HFFc6 (cell line): ENCODE measurements around the gene RPH3AL. TPM values are rescaled to one million over a fixed set of nuclear protein-coding genes. Genes with fewer than 3 reads are reported as not detected.
A peak's percentile ranks its signal among the peaks of the same experiment; 100 is the strongest.

ENCODE experiments used
- DNase-seq: peaks from one replicate; pipeline ENCODE4 v3.0.0-alpha.2; 2018
- H3K27ac Mint-ChIP-seq: 2 replicates; pipeline ENCODE4 v1.8.0; 2020; ENCODE audit warnings: mild to moderate bottlenecking, mixed read lengths
- H3K27me3 Mint-ChIP-seq: 2 replicates; pipeline ENCODE4 v1.8.0; 2021; ENCODE audit warnings: mild to moderate bottlenecking, moderate library complexity, mixed read lengths; ENCODE audit not compliant: insufficient read depth
- H3K36me3 Mint-ChIP-seq: 2 replicates; pipeline ENCODE4 v1.8.0; 2021; ENCODE audit warnings: low read depth, mixed read lengths
- H3K4me1 Mint-ChIP-seq: 2 replicates; pipeline ENCODE4 v1.8.0; 2020; ENCODE audit warnings: low read depth, mixed read lengths
- H3K4me3 Mint-ChIP-seq: 2 replicates; pipeline ENCODE4 v1.8.0; 2020; ENCODE audit warnings: mild to moderate bottlenecking, moderate library complexity, mixed read lengths
- H3K9me3 Mint-ChIP-seq: 2 replicates; pipeline ENCODE4 v1.8.0; 2020; ENCODE audit warnings: mild to moderate bottlenecking, mixed read lengths
- CTCF ChIP-seq: fragments of 200-600 bp; sonication (generic); IDR thresholded peaks from 2 replicates; pipeline ENCODE4 v1.5.0; 2021; ENCODE audit warnings: antibody characterized with exemption, mild to moderate bottlenecking
- total RNA-seq, 6 experiments: library from RNA; stranded (reverse); fragmentation: NEBNext Ultra II Directional; extraction: Animal tissue kit (Norgen Biotek cat#: 25700); gene quantifications; 2 replicates in 1 of 6; 3 replicates in 5 of 6; pipeline ENCODE4 v1.2.3, GENCODE V29; 2021

RPH3AL gene
- total RNA-seq, 6 experiments from 2014 or later = 1.4 to 2.4 (median 2.0) TPM

- no peak for DNase-seq
- H3K36me3 Mint-ChIP-seq = no peaks in the 10 kb centered on the region
- H3K4me1 Mint-ChIP-seq = peaks cover 21% of the 10 kb centered on the region
- H3K9me3 Mint-ChIP-seq = peaks cover 4% of the 10 kb centered on the region; the same call in 1 of the 2 replicates
- H3K4me3 Mint-ChIP-seq = peak overlapping the region; percentile 69
- peaks cover 11% of the 10 kb centered on the region for H3K27me3 Mint-ChIP-seq
- H3K27ac Mint-ChIP-seq = no peak overlapping the region
- TF ChIP-seq CTCF = peak; percentile 79
Observed at GRCh38 chr17:386141-386876, 33.7 kb upstream of the RPH3AL start.

GRCh38 chr17:385836-386140 lies 33.2 kb upstream of the RPH3AL start:
- H3K4me3 Mint-ChIP-seq = no peak overlapping the region
- TF ChIP-seq CTCF = no peak

GRCh38 chr17:385178-385835 lies 32.7 kb upstream of the RPH3AL start:
- Mint-ChIP-seq H3K27me3 (peaks cover 11% of the 10 kb centered on the region), H3K4me3 (no peak overlapping the region), H3K4me1 (peaks cover 22% of the 10 kb centered on the region), H3K9me3 (peaks cover 5% of the 10 kb centered on the region; the same call in 1 of the 2 replicates), H3K36me3 (no peaks in the 10 kb centered on the region), H3K27ac (no peak overlapping the region)
- TF ChIP-seq CTCF = no peak
- no peak for DNase-seq

More at GRCh38 chr17:385836-386140, 33.2 kb upstream of the RPH3AL start:
- Mint-ChIP-seq H3K36me3 (no peaks in the 10 kb centered on the region), H3K9me3 (peaks cover 5% of the 10 kb centered on the region; the same call in 1 of the 2 replicates), H3K27me3 (peaks cover 11% of the 10 kb centered on the region), H3K27ac (no peak overlapping the region), H3K4me1 (peaks cover 22% of the 10 kb centered on the region)
- DNase-seq = no peak

- peaks cover 6% of the 10 kb centered on the region for H3K27me3 Mint-ChIP-seq
- H3K9me3 Mint-ChIP-seq = peaks cover 5% of the 10 kb centered on the region; the same call in 1 of the 2 replicates
- peaks cover 22% of the 10 kb centered on the region for H3K4me1 Mint-ChIP-seq
- DNase-seq = no peak
- H3K27ac Mint-ChIP-seq = no peak overlapping the region
- H3K36me3 Mint-ChIP-seq = no peaks in the 10 kb centered on the region
- peak overlapping the region; percentile 69; the same call in 1 of the 2 replicates for H3K4me3 Mint-ChIP-seq
- no peak for TF ChIP-seq CTCF
Observed at GRCh38 chr17:384622-385177, 32.1 kb upstream of the RPH3AL start.

GRCh38 chr17:383771-384621 lies 31.4 kb upstream of the RPH3AL start:
- peaks cover 6% of the 10 kb centered on the region for H3K27me3 Mint-ChIP-seq
- no peaks in the 10 kb centered on the region for H3K36me3 Mint-ChIP-seq
- no peak overlapping the region for H3K27ac Mint-ChIP-seq
- TF ChIP-seq CTCF = no peak
- no peak for DNase-seq
- peak overlapping the region; percentile 69; the same call in 1 of the 2 replicates for H3K4me3 Mint-ChIP-seq
- H3K4me1 Mint-ChIP-seq = peaks cover 22% of the 10 kb centered on the region
- peaks cover 5% of the 10 kb centered on the region; the same call in 1 of the 2 replicates for H3K9me3 Mint-ChIP-seq
